ENCODE data around the gene HDAC4. TPM values are rescaled to one million over a fixed set of nuclear protein-coding genes. Genes with fewer than 3 reads are reported as not detected.

HDAC4 gene
- total and polyA plus RNA-seq, 9 of the 15 experiments (the other 6 are each of a cell fraction or from before 2014, with no cell fraction given), result 0.11 to 20.2 (median 4.0) TPM

DNA sequence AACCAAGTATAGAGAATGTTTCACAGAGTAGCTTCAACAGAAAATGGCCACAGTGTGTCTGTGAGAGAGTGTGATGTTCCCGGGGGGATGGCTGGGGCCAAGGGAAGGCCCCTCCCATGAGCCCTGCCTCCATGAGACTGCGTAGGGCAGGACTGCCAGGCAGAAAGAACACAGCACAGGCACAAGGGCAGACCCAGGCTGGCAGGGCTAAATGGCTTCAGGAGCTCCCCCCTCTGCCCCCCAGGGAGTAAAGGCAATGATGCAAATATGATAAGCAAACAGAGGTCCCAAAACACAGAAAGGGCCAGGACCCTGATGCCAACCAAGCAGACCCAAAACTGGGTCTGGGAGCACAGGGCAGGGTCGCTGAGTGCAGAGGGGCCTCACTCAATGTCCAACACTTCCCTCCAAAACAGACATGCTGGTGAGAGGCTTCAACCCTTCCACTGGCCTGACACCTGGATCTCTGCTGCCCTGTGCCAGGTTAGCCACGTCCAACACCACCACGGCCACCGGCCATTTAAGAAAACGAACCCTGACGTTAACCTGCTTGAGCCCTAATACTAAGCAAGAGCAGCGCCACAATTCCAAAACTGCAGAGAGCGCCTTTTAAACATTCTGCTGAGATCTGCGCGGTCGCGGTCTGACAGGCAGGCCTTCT is 90.3 kb downstream of the HDAC4 start:
- peaks cover 39% of the 10 kb centered on the region for H3K79me2 ChIP-seq (ENCODE audit: control insufficient read depth, insufficient read depth, low read length)
- POLR2A ChIA-PET, result no interaction called here
- DNase-seq (ENCODE audit: extremely low read depth in 1 of 4, low spot score in 3 of 4), result no peak

DNA sequence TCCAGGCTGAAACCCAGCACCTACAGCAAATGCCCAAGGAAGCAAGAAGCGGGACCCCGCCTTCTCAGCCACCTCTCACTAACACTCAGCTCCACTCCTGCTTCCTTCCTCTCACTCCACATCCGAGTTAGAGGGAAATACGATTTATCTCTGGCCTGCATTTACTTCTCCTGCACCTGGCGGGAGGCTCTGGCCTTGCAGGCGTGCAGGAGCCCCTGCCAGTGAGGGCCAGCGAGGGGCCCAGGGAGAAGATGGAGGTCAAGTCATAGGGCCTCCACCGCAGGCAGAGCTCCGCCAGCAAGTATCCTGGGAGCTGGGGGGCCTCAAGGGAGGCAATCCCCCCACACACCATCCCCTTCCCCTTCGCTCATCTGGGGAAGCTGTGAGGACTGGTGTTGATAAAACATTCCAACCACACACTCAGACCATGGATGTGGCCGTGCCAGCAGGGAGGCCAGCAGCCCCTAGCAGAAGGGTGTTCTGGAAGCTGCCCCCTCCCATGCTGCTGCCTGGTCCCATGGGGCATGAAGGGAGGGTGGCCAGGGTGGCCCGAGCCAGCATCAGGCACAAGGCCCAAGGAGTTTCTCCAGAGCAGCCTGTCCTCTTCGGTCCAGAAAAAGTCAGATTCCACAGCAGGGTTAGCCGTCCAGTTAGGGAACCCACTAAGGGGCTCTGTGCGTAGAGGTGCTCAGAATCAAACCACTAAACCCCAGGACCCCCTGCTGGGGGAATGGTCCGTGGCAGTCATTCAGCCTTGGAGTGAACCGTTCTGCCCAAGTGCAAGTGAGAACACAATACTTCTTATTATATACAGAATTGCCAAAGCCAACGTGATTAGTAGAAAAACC is 91.2 kb downstream of the HDAC4 start:
- FAIRE-seq (no peak), DNase-seq (ENCODE audit: extremely low read depth in 1 of 4, low spot score in 3 of 4) (no peak), ATAC-seq (no peak)
- Histone ChIP-seq H3K4me1 (replicated peaks in 1 of 2; ENCODE audit: control insufficient read depth in 2 of 2, insufficient read depth in 2 of 2, low read length in 2 of 2) (peaks cover 0 to 55% of the 10 kb centered on the region in 2 experiments; a peak in 3 of 5 replicates), H3K27ac (ENCODE audit: extremely low read depth, low read depth, low read length) (no peak overlapping the region), H2AFZ (ENCODE audit: low read depth, low read length) (no peak overlapping the region), H3K9me3 (replicated peaks; ENCODE audit: control insufficient read depth, insufficient read depth, low read depth, low read length) (no peaks in the 10 kb centered on the region), H3K79me2 (ENCODE audit: control insufficient read depth, insufficient read depth, low read length) (peaks cover 32% of the 10 kb centered on the region), H3K9me1 (ENCODE audit: control insufficient read depth, insufficient read depth, low read length) (no peaks in the 10 kb centered on the region), H3K27me3 (ENCODE audit: control insufficient read depth in 2 of 2, insufficient read depth in 2 of 2, low read length in 2 of 2) (no peaks in the 10 kb centered on the region), H3K4me2 (ENCODE audit: insufficient read depth, low read length) (no peak overlapping the region), H3K9ac (ENCODE audit: insufficient read depth in 1 of 2, low read depth in 2 of 2, low read length in 2 of 2) (peak overlapping the region in 1 of 2 experiments; percentile 35; a peak in 1 of 4 replicates), H4K20me1 (replicated peaks; ENCODE audit: control insufficient read depth, insufficient read depth, low read length) (no peaks in the 10 kb centered on the region; the same call in 1 of the 2 replicates), H3K4me3 (no peak overlapping the region), H3K36me3 (ENCODE audit: control insufficient read depth, insufficient read depth, low read length) (no peaks in the 10 kb centered on the region; the same call in 2 of the 3 replicates)
- ChIA-PET CTCF (ENCODE audit: low intra/inter-chr PET ratio) (no interaction called here), POLR2A (no interaction called here)
- intact Hi-C loops (cut with micrococcal nuclease) (no loop called here), in situ Hi-C loops (cut with MboI) (no loop called here)
- BruUV-seq (replicated peaks), result no TSS peak
- WGBS (ENCODE audit: insufficient coverage, low coverage, missing lambda C conversion rate), result 79% methylated on average over 11 of the region's 18 CpGs
- TF ChIP-seq EZH2 (IDR thresholded peaks at IDR 0.05; ENCODE audit: borderline replicate concordance, low read depth, low read length), result no peak
- no peak for TF ChIP-seq SRSF7 (optimal IDR thresholded peaks at IDR 0.05; ENCODE audit: low read depth, low read length)
- no peak for TF ChIP-seq ZNF133 (CRISPR knock-in tag; IDR thresholded peaks at IDR 0.05)
- no peak for TF ChIP-seq ASH1L (IDR thresholded peaks at IDR 0.05; ENCODE audit: borderline replicate concordance, low read depth, partially characterized antibody)
- TF ChIP-seq RCOR1 (IDR thresholded peaks at IDR 0.05; ENCODE audit: borderline replicate concordance in 1 of 2, low read depth in 2 of 2, low read length in 2 of 2), result no peak
- TF ChIP-seq SRSF3 (IDR thresholded peaks at IDR 0.05; ENCODE audit: insufficient read depth, low read length), result no peak
- no peak for TF ChIP-seq TSC22D4 (tag; IDR thresholded peaks at IDR 0.05)
- TF ChIP-seq CCNT2 (IDR thresholded peaks at IDR 0.05; ENCODE audit: borderline replicate concordance, extremely low read depth, insufficient read length, low read depth, low read length), result no peak
- TF ChIP-seq RB1 (IDR thresholded peaks at IDR 0.05; ENCODE audit: low read depth), result no peak
- TF ChIP-seq RBM14 (IDR thresholded peaks at IDR 0.05; ENCODE audit: borderline replicate concordance, insufficient read depth, low read depth, low read length), result no peak
- TF ChIP-seq ELF2 (CRISPR knock-in tag; IDR thresholded peaks at IDR 0.05), result no peak
- no peak for TF ChIP-seq IFI16 (CRISPR knock-in tag; IDR thresholded peaks at IDR 0.05)
- no peak for TF ChIP-seq ZNF140 (CRISPR knock-in tag; IDR thresholded peaks at IDR 0.05)
- TF ChIP-seq MIER1 (IDR thresholded peaks at IDR 0.05; ENCODE audit: low read depth), result no peak

More for the DNA sequence above, 90.3 kb downstream of the HDAC4 start:
- no peaks in the 10 kb centered on the region; the same call in 2 of the 3 replicates for H3K36me3 ChIP-seq (ENCODE audit: control insufficient read depth, insufficient read depth, low read length)
- H3K4me2 ChIP-seq (ENCODE audit: insufficient read depth, low read length), result no peak overlapping the region
- 86% methylated on average over 12 of the region's 14 CpGs for WGBS (ENCODE audit: insufficient coverage, low coverage, missing lambda C conversion rate)
- BruUV-seq (replicated peaks), result no TSS peak
- CTCF ChIA-PET (ENCODE audit: low intra/inter-chr PET ratio), result no interaction called here
- FAIRE-seq (no peak), ATAC-seq (no peak)
- H3K4me3 ChIP-seq, result no peak overlapping the region
- intact Hi-C loops (cut with micrococcal nuclease), result no loop called here
- TF ChIP-seq ATF1 (CRISPR knock-in tag; IDR thresholded peaks at IDR 0.05) (no peak), ATF1 (tag; IDR thresholded peaks at IDR 0.05) (no peak)
- no peaks in the 10 kb centered on the region; the same call in 1 of the 2 replicates for H4K20me1 ChIP-seq (replicated peaks; ENCODE audit: control insufficient read depth, insufficient read depth, low read length)
- H3K9ac ChIP-seq (ENCODE audit: insufficient read depth in 1 of 2, low read depth in 2 of 2, low read length in 2 of 2), result peak overlapping the region in 1 of 2 experiments; percentile 68; a peak in 2 of 4 replicates
- no peak overlapping the region for H2AFZ ChIP-seq (ENCODE audit: low read depth, low read length)
- in situ Hi-C loops (cut with MboI), result no loop called here
- H3K27me3 ChIP-seq (ENCODE audit: control insufficient read depth in 2 of 2, insufficient read depth in 2 of 2, low read length in 2 of 2), result no peaks in the 10 kb centered on the region
- H3K9me3 ChIP-seq (replicated peaks; ENCODE audit: control insufficient read depth, insufficient read depth, low read depth, low read length), result no peaks in the 10 kb centered on the region
- peaks cover 0 to 48% of the 10 kb centered on the region in 2 experiments; a peak in 3 of 5 replicates for H3K4me1 ChIP-seq (replicated peaks in 1 of 2; ENCODE audit: control insufficient read depth in 2 of 2, insufficient read depth in 2 of 2, low read length in 2 of 2)
- no peak overlapping the region for H3K27ac ChIP-seq (ENCODE audit: extremely low read depth, low read depth, low read length)
- H3K9me1 ChIP-seq (ENCODE audit: control insufficient read depth, insufficient read depth, low read length), result no peaks in the 10 kb centered on the region
